CD4-positive, alpha-beta T cell (primary cell): ENCODE measurements around the gene KIF14. TPM values are rescaled to one million over a fixed set of nuclear protein-coding genes. Genes with fewer than 3 reads are reported as not detected.
A peak's percentile ranks its signal among the peaks of the same experiment; 100 is the strongest.

Experiments used
- ATAC-seq: fragments of 200-7000 bp; cut with Tn5 transposase; one replicate; pipeline ENCODE4 v1.10.0; 2022; ENCODE audit warnings: mild to moderate bottlenecking; ENCODE audit not compliant: poor library complexity
- CTCF ChIA-PET: fragments of 350-600 bp; sonication (Branson Sonifier 250); formaldehyde crosslinking; loops from one replicate; lab custom pipeline; 2021; ENCODE audit warnings: antibody characterized with exemption, inconsistent platforms; lab: Charles Lee
- POLR2A ChIA-PET: fragments of 350-600 bp; sonication (Branson Sonifier 250); formaldehyde crosslinking; loops from one replicate; lab custom pipeline; 2021; ENCODE audit warnings: antibody characterized with exemption, inconsistent platforms; lab: Charles Lee
- DNase-seq, 14 experiments: peaks; one replicate each; pipeline ENCODE4 v3.0.0-alpha.2; 2013 to 2020; ENCODE audit warnings: mixed read lengths in 2 of 14
- H3K27ac ChIP-seq, 2 donors: one replicate each; pipeline versions ENCODE4 v1.5.1 to v1.7.0; 2013; ENCODE audit warnings: low read length in 2 of 2, low read depth in 1 of 2, mild to moderate bottlenecking in 1 of 2
- H3K27me3 ChIP-seq, 2 experiments: 1 replicate in 1 of 2; 2 replicates in 1 of 2; pipeline versions ENCODE4 v1.6.1 to v1.7.0; 2013; ENCODE audit warnings: low read length in 2 of 2, control low read depth in 1 of 2, mild to moderate bottlenecking in 1 of 2, moderate library complexity in 1 of 2; ENCODE audit not compliant: insufficient read depth in 2 of 2, control insufficient read depth in 1 of 2
- H3K36me3 ChIP-seq: one replicate; pipeline ENCODE4 v1.6.1; 2013; ENCODE audit warnings: low read length, control low read depth; ENCODE audit not compliant: insufficient read depth
- H3K4me1 ChIP-seq: one replicate; pipeline ENCODE4 v1.6.1; 2013; ENCODE audit warnings: low read length, control low read depth; ENCODE audit not compliant: insufficient read depth
- H3K4me3 ChIP-seq: one replicate; pipeline ENCODE4 v1.5.1; 2013; ENCODE audit warnings: mild to moderate bottlenecking, low read length, moderate library complexity
- H3K9me3 ChIP-seq, 2 experiments: 1 replicate in 1 of 2; 2 replicates in 1 of 2; pipeline versions ENCODE4 v1.6.1 to v1.7.0; 2013; ENCODE audit warnings: low read length in 2 of 2, mild to moderate bottlenecking in 2 of 2, control low read depth in 1 of 2, moderate library complexity in 1 of 2; ENCODE audit not compliant: control insufficient read depth in 1 of 2, insufficient read depth in 1 of 2
- H3K27ac Mint-ChIP-seq: one replicate; pipeline ENCODE4 v1.8.0; 2020; ENCODE audit warnings: mixed read lengths
- H3K27me3 Mint-ChIP-seq: one replicate; pipeline ENCODE4 v1.8.0; 2021; ENCODE audit warnings: mixed read lengths
- H3K36me3 Mint-ChIP-seq: one replicate; pipeline ENCODE4 v1.8.0; 2021; ENCODE audit warnings: low read depth, mixed read lengths
- H3K4me1 Mint-ChIP-seq: one replicate; pipeline ENCODE4 v1.8.0; 2021; ENCODE audit warnings: low read depth, mixed read lengths
- H3K4me3 Mint-ChIP-seq: one replicate; pipeline ENCODE4 v1.8.0; 2020; ENCODE audit warnings: mild to moderate bottlenecking, mixed read lengths
- H3K9me3 Mint-ChIP-seq: one replicate; pipeline ENCODE4 v1.8.0; 2020; ENCODE audit warnings: mixed read lengths
- CTCF ChIP-seq: fragments of 200-600 bp; IDR thresholded peaks from one replicate; pipeline ENCODE4 v1.8.0; 2022; ENCODE audit warnings: antibody characterized with exemption, mild to moderate bottlenecking
- intact Hi-C, 2 experiments: fragments of 100-400 bp; cut with DNase I in 1 of 2; cut with micrococcal nuclease in 1 of 2; formaldehyde crosslinking; loops; one replicate each; pipeline versions ENCODE4 v1.15.1 to v1.9.0; 2023 to 2025; cut with DNase I, micrococcal nuclease
- total RNA-seq, 174 experiments: library from RNA in 2 of 174; stranded (reverse) in 2 of 174; gene quantifications; one replicate each; pipeline ENCODE4 v1.2.3 and lab custom pipeline; 2021 to 2026

KIF14 gene
- total RNA-seq, 2 experiments from 2014 or later, result 0.11 TPM

GRCh38 chr1:200668514-200669313 lies 48.2 kb upstream of the KIF14 start:
- peak overlapping the region; percentile 93 for H3K4me3 Mint-ChIP-seq
- no peaks in the 10 kb centered on the region for H3K9me3 Mint-ChIP-seq
- H3K27ac ChIP-seq, result peak overlapping the region; percentile 23 to 91
- peaks cover 64% of the 10 kb centered on the region for H3K4me1 Mint-ChIP-seq
- ChIA-PET POLR2A (interaction anchor here (0.9 to 3.6 kb wide), 13 partner anchors 13 to 355 kb away, joined by 3 to 44 read pairs (median 4); partner anchors contain the start of genes CAMSAP2, KIF14, KIF21B and ZNF281), CTCF (interaction anchor here (1.6 to 3.5 kb wide), 2 partner anchors 46 to 134 kb away, joined by 3 to 24 read pairs; no protein-coding TSS in a partner anchor)
- H3K27me3 ChIP-seq, result no peaks in the 10 kb centered on the region
- H3K36me3 ChIP-seq, result peaks cover 5% of the 10 kb centered on the region
- H3K4me1 ChIP-seq, result peaks cover 18% of the 10 kb centered on the region
- intact Hi-C loops, result loop anchor here (1.0 to 10.0 kb wide), 6 partner anchors 48 to 449 kb away; partner anchors contain the start of genes KIF14 (in 2 of the 2), KIF21B (in 1 of the 2) and ZNF281 (in 1 of the 2)
- no peak for TF ChIP-seq CTCF
- peaks cover 39% of the 10 kb centered on the region for H3K36me3 Mint-ChIP-seq
- no peaks in the 10 kb centered on the region for H3K27me3 Mint-ChIP-seq
- H3K9me3 ChIP-seq, result no peaks in the 10 kb centered on the region
- DNase-seq (no peak), ATAC-seq (no peak)
- peak overlapping the region; percentile 78 for H3K27ac Mint-ChIP-seq
- peak overlapping the region; percentile 82 for H3K4me3 ChIP-seq

- POLR2A ChIA-PET, result no interaction called here
- no peak for ATAC-seq
- Mint-ChIP-seq H3K4me1 (peaks cover 80% of the 10 kb centered on the region), H3K36me3 (peaks cover 63% of the 10 kb centered on the region), H3K27me3 (no peaks in the 10 kb centered on the region), H3K27ac (peak overlapping the region; percentile 17), H3K4me3 (no peak overlapping the region), H3K9me3 (no peaks in the 10 kb centered on the region)
- Histone ChIP-seq H3K4me1 (peaks cover 18% of the 10 kb centered on the region), H3K9me3 (no peaks in the 10 kb centered on the region), H3K4me3 (no peak overlapping the region), H3K27me3 (no peaks in the 10 kb centered on the region), H3K27ac (no peak overlapping the region), H3K36me3 (peaks cover 21% of the 10 kb centered on the region)
- intact Hi-C loops, result loop anchor here in 1 of 2 experiments (5.0 to 10.0 kb wide), 3 partner anchors 252 to 451 kb away; partner anchors contain the start of genes KIF21B and ZNF281
- TF ChIP-seq CTCF, result no peak
- CTCF ChIA-PET, result no interaction called here
- no peak for DNase-seq
Measured at GRCh38 chr1:200666309-200666708, 45.8 kb upstream of the KIF14 start.

GRCh38 chr1:200665861-200666260 lies 45.3 kb upstream of the KIF14 start:
- Histone ChIP-seq H3K9me3 (no peaks in the 10 kb centered on the region), H3K4me1 (peaks cover 18% of the 10 kb centered on the region), H3K36me3 (peaks cover 26% of the 10 kb centered on the region), H3K27me3 (no peaks in the 10 kb centered on the region), H3K27ac (no peak overlapping the region), H3K4me3 (no peak overlapping the region)
- ChIA-PET POLR2A (no interaction called here), CTCF (no interaction called here)
- no peaks in the 10 kb centered on the region for H3K9me3 Mint-ChIP-seq
- H3K36me3 Mint-ChIP-seq, result peaks cover 67% of the 10 kb centered on the region
- DNase-seq, result no peak
- no peak for TF ChIP-seq CTCF
- no peak for ATAC-seq
- H3K4me3 Mint-ChIP-seq, result no peak overlapping the region
- intact Hi-C loops, result loop anchor here in 1 of 2 experiments (5.0 to 10.0 kb wide), 3 partner anchors 251 to 451 kb away; partner anchors contain the start of genes KIF21B and ZNF281
- H3K4me1 Mint-ChIP-seq, result peaks cover 77% of the 10 kb centered on the region
- no peaks in the 10 kb centered on the region for H3K27me3 Mint-ChIP-seq
- H3K27ac Mint-ChIP-seq, result peak overlapping the region; percentile 17
